Measurements from ENCODE around the gene GABPA.
"Not testable (repeated sequence)": the region's sequence is repeated elsewhere in the genome, so short reads cannot be mapped to it uniquely, and the experiment has no call there.

Gene GABPA

GRCh38 chr21:25764065-25764464, 29.3 kb downstream of the GABPA start:
- H3K9me3 ChIP-seq (ENCODE audit: severe bottlenecking) = no peaks in the 10 kb centered on the region
- H3K27ac ChIP-seq = no peak overlapping the region
- no peak for TF ChIP-seq CTCF (IDR thresholded peaks at IDR 0.05; ENCODE audit: low read depth, low read length)
- DNase-seq = no peak
- no peaks in the 10 kb centered on the region for H3K27me3 ChIP-seq (ENCODE audit: insufficient read depth, low read depth, severe bottlenecking)
- H3K36me3 ChIP-seq = peaks cover 71% of the 10 kb centered on the region
- no peak overlapping the region for H3K4me3 ChIP-seq (ENCODE audit: low read depth, low read length)

GRCh38 chr21:25767921-25768320, 33.1 kb downstream of the GABPA start:
- peaks cover 35% of the 10 kb centered on the region for H3K36me3 ChIP-seq
- no peaks in the 10 kb centered on the region for H3K9me3 ChIP-seq (ENCODE audit: severe bottlenecking)
- H3K27me3 ChIP-seq (ENCODE audit: insufficient read depth, low read depth, severe bottlenecking) = no peaks in the 10 kb centered on the region
- no peak overlapping the region for H3K4me3 ChIP-seq (ENCODE audit: low read depth, low read length)
- no peak overlapping the region for H3K27ac ChIP-seq
- no peak for DNase-seq
- TF ChIP-seq CTCF (IDR thresholded peaks at IDR 0.05; ENCODE audit: low read depth, low read length) = no peak

- Histone ChIP-seq H3K4me3 (ENCODE audit: low read depth, low read length) (no peak overlapping the region), H3K27ac (no peak overlapping the region), H3K27me3 (ENCODE audit: insufficient read depth, low read depth, severe bottlenecking) (no peaks in the 10 kb centered on the region), H3K36me3 (peaks cover 3% of the 10 kb centered on the region; the same call in 1 of the 2 replicates), H3K9me3 (ENCODE audit: severe bottlenecking) (no peaks in the 10 kb centered on the region)
- no peak for DNase-seq
- TF ChIP-seq CTCF (IDR thresholded peaks at IDR 0.05; ENCODE audit: low read depth, low read length) = no peak
These were observed 37.9 kb downstream of the GABPA start for GRCh38 chr21:25772686-25773085.

GRCh38 chr21:25776440-25776839, 41.7 kb downstream of the GABPA start:
- DNase-seq = no peak
- no peak for TF ChIP-seq CTCF (IDR thresholded peaks at IDR 0.05; ENCODE audit: low read depth, low read length)
- H3K4me3 ChIP-seq (ENCODE audit: low read depth, low read length) = no peak overlapping the region
- H3K36me3 ChIP-seq = no peaks in the 10 kb centered on the region
- H3K27me3 ChIP-seq (ENCODE audit: insufficient read depth, low read depth, severe bottlenecking) = no peaks in the 10 kb centered on the region
- H3K27ac ChIP-seq = no peak overlapping the region
- no peaks in the 10 kb centered on the region for H3K9me3 ChIP-seq (ENCODE audit: severe bottlenecking)

GRCh38 chr21:25778126-25778875, 43.5 kb downstream of the GABPA start:
- not testable (repeated sequence) for H3K9me3 ChIP-seq (ENCODE audit: severe bottlenecking); H3K27ac ChIP-seq; DNase-seq; H3K4me3 ChIP-seq (ENCODE audit: low read depth, low read length); H3K27me3 ChIP-seq (ENCODE audit: insufficient read depth, low read depth, severe bottlenecking); H3K36me3 ChIP-seq

- no peak overlapping the region for H3K4me3 ChIP-seq (ENCODE audit: low read depth, low read length)
- H3K27ac ChIP-seq = no peak overlapping the region
- H3K36me3 ChIP-seq = no peaks in the 10 kb centered on the region
- no peak for TF ChIP-seq CTCF (IDR thresholded peaks at IDR 0.05; ENCODE audit: low read depth, low read length)
- no peaks in the 10 kb centered on the region for H3K27me3 ChIP-seq (ENCODE audit: insufficient read depth, low read depth, severe bottlenecking)
- no peaks in the 10 kb centered on the region for H3K9me3 ChIP-seq (ENCODE audit: severe bottlenecking)
- no peak for DNase-seq
These were observed 53.9 kb downstream of the GABPA start for GRCh38 chr21:25788677-25789076.
